GM21528 (cell line): Measurements from ENCODE around the gene RGS7.

Experiments
- ATAC-seq: cut with Tn5 transposase; IDR thresholded peaks from one replicate; pipeline ENCODE4 v1.9.1; 2021; ENCODE audit warnings: mild to moderate bottlenecking, moderate library complexity; ENCODE audit not compliant: unreplicated experiment, low FRiP score

Gene RGS7

GRCh38 chr1:241356519-241357365 is at the start of gene RGS7:
TSS of gene RGS7 (minus strand) at chr1:241357205.
- ATAC-seq, result peak; percentile 72

DNA sequence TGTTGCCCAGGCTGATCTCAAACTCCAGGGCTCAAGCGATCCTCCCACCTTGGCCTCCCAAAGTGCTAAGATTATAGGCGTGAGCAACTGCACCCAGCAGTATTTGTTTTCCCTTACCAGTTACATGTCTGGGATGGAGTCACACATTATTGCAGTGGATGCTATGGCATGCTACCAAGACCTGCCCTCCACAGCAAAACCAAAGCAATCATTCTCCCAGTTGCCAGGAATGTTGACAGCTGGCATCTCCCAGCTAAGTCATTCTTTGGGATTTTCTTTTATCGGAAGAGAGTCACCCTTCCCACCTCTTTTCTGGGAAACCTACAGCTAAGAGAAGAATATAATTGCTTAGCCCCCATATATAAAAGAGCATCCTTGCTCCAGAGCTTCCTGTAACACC is 49.4 kb upstream of the RGS7 start:
- ATAC-seq, result no peak

DNA sequence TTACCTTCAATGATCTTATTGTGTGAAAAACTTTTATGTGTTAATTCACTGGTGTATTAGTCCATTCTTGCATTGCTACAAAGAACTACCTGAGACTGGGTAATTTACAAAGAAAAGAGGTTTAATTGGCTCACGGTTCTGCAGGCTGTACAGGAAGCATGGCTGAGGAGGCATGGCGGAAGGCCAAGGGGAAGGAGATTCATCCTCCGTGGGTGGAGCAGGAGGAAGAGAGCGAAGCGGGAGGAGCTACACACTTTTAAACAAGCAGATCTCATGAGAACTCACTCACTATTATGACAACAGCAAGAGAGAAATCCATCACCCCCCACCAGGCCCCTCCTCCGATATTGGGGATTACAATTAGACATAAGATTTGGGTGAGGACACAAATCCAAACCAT is 44.2 kb upstream of the RGS7 start:
- no peak for ATAC-seq

DNA sequence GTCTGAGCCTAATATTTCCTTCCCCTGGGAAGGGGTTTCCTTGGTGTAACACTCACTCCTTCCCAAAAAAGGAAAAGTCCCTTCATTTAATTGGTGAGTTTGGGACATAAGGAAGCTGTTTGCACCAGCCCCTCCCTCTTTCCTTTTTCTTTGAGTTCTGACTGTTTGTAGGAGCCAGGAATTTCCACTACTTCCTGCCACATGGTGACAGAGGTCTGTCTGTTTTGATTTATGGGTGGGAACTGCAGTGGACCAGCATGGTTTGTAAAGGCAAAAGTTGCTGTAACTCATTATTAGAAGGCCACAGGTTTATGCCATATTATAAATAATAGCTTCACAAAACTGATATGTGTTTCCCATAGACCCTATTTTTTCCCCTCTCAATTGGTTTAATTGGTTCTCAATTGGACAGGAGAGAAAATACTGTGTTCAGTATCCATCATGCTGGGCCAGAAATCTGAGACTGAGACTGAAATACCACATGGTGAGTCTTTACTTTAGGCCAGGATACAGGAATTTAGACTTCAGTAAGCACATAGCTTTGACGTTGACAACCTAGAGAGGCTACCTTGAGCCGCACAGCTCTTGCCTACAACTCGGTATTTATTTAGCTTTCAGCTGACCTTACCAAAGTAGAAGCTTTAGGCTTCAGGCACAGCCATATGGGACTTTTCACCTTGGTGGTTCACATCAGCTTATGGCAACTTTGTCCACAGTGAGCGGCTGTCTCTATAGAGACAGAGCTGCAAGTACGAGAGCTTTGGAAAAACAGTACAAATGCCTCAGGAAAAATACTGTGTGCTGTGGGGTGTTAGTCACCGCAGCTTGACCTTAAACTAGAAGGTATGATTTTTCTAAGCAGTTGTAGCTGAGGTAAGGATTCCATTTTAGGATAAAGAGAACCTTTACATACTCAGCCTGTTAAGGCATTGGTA is 40.0 kb upstream of the RGS7 start:
- no peak for ATAC-seq

DNA sequence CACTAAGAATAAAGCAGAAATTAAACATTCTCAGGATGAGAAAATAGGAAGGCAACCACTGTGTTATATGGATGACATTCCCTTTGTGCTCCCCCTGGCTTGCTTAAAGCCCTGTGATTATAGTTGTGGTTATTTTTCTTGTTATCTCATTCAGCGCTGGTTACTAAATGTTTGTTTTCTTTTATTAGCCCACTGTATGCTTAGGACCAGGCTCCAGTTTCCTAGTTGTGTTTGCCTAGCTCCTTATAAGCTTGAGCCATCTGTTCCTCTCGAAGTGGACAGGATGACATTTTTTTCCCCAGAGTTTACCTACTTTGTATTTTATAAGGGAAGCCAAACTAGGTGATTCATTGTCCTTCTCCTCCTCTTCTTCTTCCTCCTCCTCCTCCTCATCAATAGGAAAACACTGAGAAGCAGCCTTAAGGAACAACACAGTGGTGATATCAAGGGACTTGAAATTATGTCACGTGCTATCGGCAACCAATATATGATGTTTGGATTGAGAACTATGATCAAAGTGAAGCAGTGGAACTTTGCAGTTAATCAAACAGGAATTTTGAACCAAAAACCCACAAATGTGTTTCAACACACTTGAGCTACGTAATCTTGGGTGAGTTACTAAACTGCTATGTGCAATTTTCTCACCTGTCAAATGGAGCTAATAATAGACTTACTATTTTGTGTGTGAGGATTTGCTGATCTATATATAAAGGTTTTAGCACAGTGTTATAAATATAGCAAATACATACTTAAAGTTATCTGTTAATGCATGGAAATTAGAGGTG is 35.1 kb upstream of the RGS7 start:
- no peak for ATAC-seq

DNA sequence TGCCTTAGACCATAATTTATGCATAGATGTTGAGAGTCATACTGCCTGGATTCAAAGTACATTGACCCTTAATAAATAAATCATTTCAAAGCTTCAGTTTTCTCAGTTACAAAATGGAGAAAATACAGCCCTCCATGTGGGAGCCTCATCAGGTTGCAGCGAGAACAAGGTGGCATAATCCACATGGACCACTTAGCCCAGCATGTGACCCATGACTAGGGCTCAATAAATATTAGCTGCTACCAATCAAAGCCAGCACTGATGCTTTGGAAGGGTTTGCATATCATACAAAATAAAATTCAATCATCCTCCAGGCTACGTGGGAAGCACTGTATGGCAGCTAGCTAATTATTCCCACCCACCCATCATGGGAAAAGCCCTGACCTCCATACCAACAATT is 33.5 kb upstream of the RGS7 start:
- ATAC-seq, result no peak

GRCh38 chr1:241389400-241389799 is 32.4 kb upstream of the RGS7 start:
- no peak for ATAC-seq

DNA sequence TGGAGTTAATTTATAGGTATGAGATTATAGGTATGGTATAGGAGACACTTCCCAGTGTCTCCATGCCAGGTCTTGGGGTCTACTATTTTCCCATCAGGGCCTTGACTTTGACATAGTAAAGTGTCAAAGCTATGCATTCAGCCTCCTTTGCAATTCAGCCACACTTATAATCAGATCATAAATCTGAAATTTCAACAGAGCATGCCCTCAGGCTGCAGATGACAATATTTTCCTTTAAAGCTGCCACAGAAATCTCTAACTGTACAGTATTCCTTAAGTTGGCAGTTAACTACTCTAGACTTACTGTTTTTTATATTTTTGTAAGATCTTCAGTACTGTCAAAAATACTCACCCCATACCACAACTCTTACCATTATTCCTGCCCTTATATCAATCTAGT is 30.2 kb upstream of the RGS7 start:
- no peak for ATAC-seq

GRCh38 chr1:241376701-241377100 is 19.7 kb upstream of the RGS7 start:
- no peak for ATAC-seq

DNA sequence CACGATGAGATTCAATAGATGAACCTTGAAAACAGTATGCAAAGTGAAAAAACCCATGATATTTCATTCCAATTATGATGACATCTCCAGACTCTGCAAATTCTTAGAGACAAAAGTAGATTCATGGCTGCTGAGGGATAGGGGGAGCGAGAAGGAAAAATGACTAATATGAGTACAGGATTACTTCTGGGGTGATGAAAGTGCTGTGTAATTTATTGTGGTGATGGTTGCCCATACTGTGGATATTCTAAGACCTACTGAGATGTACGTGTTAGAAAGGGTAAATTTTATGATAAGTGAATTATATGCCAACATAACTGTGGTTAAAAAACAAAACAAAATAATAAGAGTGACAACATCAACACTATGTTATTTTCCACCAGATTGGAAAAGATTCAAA is 18.9 kb upstream of the RGS7 start:
- ATAC-seq, result no peak

DNA sequence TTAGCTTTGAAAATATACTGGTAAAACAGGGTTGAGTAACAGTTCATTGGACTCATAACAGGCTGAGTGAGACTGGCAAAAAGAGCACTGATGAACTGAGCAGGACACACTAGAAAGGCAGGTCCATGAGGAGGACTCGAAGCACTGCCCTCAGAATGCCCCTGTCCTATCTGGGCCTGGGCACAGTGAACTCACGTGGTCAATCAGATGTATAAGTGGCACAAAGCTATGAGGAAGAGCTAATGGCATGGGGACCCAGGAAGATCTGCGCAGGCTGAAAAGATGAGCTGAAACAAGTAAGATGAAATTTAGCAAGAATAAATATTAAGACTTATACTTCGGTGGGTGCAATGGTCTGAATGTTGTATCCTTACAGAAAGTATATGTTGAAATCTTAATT is 9.2 kb upstream of the RGS7 start:
- ATAC-seq, result no peak

DNA sequence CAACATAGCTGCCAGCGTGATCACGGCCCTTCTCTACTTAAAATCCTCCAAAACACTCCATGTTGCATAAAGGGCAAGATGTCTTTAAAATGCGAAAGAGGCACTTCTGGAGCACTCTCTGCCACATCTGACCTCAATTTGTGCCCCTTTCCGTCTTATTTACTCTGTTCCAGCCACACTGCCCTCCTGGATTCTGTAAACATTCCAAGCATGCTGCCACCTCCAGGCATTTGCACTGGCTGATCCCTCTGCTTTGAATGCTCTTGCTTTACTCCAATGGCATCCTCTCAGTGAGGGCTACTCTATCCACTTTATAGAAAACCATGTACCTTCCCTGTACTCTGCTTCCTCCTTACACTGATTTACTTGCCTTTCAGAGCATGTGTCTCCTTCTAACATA is 5.3 kb upstream of the RGS7 start:
- no peak for ATAC-seq

DNA sequence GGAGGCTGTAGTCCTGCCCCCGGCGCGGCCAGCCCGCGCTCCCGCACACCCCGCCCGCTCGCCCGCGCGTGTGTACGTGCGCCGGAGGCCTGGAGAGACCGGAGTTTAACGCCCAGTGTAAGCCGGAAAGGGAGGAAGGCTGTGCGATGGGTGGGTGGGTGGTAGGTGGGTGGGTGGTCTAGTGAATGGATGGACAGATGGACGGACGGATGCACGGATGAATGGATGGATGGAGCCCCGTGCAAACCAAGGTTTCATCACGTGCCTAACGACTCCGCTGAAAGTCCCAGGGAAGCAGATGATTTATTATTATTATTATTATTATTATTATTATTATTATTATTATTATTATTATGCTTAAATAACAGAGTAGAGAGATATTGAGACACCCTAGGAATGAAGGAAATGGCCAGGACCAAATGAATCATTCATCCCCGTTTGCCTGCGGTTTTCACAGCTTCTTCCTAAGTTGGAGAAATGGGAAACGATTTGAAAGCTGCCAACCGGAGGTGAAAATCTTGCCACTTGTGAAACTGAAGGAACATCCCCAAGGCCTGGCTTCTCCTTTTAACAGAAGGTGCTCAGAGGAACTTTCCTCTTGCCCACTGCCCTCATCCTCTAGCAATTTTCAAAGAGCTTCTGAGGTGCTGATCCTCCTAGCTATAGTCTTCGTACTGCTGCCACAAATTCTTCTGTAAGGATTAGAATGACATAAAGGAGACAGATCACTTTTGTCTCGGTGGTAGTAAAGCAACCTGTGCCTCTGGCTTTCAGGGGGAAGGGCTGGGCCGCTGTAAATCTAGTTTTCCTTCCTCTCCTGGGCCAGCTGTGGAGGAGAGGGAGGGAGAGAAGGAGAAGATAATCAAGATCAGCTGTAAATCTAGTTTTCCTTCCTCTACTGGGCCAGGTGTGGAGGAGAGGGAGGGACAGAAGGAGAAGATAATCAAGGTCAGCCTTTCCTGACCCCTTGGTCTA is 648 bp upstream of the RGS7 start:
- no peak for ATAC-seq

DNA sequence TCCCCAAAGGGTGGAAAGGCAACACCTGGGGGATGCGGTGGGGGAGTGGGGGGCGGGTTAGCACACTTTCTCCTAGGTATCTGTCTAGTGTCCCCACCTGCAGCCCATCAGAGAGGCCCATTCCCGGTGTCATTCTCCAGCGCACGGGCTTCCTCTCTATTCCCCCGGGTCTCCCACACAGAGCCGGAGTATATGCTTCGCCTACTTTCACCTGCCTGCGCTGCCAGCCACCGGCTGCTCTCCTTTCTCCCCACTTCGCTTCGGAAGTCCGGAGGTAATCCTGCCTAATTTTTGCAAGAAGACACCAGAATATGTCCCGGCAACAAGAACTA is 852 bp downstream of the RGS7 start:
- peak; percentile 5 for ATAC-seq

GRCh38 chr1:241355311-241356010 is 1.5 kb downstream of the RGS7 start:
- ATAC-seq, result no peak

- no peak for ATAC-seq
Observed at GRCh38 chr1:241352401-241352800, 4.6 kb downstream of the RGS7 start.

DNA sequence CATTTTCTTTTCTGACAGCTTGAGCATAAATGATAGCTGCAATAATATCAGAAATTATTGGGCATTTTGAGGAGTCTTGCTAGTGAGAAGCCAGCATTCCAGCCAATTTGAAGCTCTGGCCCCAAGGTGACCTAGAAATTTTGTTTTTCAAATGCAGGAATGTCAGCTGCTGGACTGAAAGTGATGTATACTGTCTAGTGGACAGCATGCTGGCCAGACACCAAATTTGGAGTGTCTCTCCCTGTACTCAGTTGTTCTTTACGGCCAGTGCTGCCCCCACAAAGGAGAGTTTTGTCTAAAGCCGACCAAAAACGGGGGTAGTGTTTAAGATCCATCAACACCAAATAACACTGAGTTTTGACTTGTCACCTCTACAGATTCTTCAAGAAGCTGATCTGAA is 5.2 kb downstream of the RGS7 start:
- ATAC-seq, result no peak

GRCh38 chr1:241343956-241344355 is 13.0 kb downstream of the RGS7 start:
- no peak for ATAC-seq

GRCh38 chr1:241336335-241336734 is 20.7 kb downstream of the RGS7 start:
- no peak for ATAC-seq
